ENCODE results near the gene MAP3K8. TPM values are rescaled to one million over a fixed set of nuclear protein-coding genes. Genes with fewer than 3 reads are reported as not detected.

MAP3K8 gene
- total and polyA plus RNA-seq, 2 of the 8 experiments (the other 6 are each of a cell fraction or from before 2014, with no cell fraction given) = 5.6 to 6.0 TPM

- TF ChIP-seq RAD21 (IDR thresholded peaks at IDR 0.05 in 1 of 2, conservative IDR thresholded peaks at IDR 0.05 in 1 of 2; ENCODE audit: low read depth in 2 of 2, low read length in 2 of 2) (no peak), SP2 (IDR thresholded peaks at IDR 0.05; ENCODE audit: low read length) (no peak), GABPA (IDR thresholded peaks at IDR 0.05; ENCODE audit: borderline replicate concordance, insufficient read depth, low read length) (no peak), HDAC6 (IDR thresholded peaks at IDR 0.05; ENCODE audit: low read depth, low read length) (no peak), NRF1 (IDR thresholded peaks at IDR 0.05; ENCODE audit: low read depth, low read length) (no peak), SP1 (IDR thresholded peaks at IDR 0.05; ENCODE audit: low read depth, low read length) (no peak), POU5F1 (IDR thresholded peaks at IDR 0.05; ENCODE audit: low read depth, low read length) (no peak)
These were observed 11.7 kb downstream of the MAP3K8 start (continued) for GRCh38 chr10:30445711-30446110.

Data from H1 (cell line).